ENCODE data around the gene UCP3.

GRCh38 chr11:73971175-73971719 is 37.6 kb downstream of the UCP3 start:
- TF ChIP-seq CTCF (IDR thresholded peaks at IDR 0.05) (no peak), EP300 (IDR thresholded peaks at IDR 0.05) (no peak)
